ENCODE measurements around the gene SUFU. TPM values are rescaled to one million over a fixed set of nuclear protein-coding genes. Genes with fewer than 3 reads are reported as not detected.

The SUFU gene
- total and polyA plus RNA-seq, 2 donors (not counting 1 experiment from before 2014, with no cell fraction given), result 4.8 to 13.3 TPM

DNA sequence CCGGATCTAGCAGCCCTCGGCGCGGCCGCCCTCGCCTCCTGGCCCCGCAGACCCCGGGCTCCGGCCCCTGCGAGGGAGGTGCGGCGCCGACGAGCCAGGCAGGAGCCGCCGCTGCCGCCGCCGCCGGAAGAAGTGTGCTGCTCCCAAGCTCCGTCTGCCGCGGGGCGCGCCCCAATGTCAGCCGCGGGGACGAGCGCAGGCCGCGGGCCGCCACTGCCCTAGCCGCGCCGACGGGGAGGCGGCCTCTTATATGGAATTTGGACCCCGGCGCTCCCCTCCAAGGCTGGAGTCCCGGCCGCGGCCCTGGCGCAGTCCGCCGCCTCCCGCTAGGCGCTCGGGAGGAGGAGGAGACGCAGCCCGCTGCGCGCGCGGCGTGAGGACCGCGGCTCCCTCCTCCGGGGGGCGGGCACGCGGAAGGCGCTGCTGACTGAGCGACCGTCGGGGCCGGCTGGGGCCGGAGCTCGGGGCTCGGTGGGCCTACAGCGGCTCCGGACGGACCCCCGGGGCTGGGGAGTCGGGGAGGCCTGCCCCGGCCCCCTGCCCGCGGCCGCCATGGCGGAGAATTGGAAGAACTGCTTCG lies 140.4 kb downstream of the SUFU start, which contains the start of gene TRIM8:
Gene TRIM8 (plus strand): TSS at position 414 of the 580 bp plus-strand sequence. CDS start 139 bp downstream, at position 553.
- DNase-seq (peak; percentile 83), ATAC-seq (ENCODE audit: low read depth) (peak; percentile 3)
- peaks cover 49% of the 10 kb centered on the region for H3K79me2 ChIP-seq (ENCODE audit: control insufficient read depth, insufficient read depth, low read length)
- H3K36me3 ChIP-seq (replicated peaks in 1 of 2; ENCODE audit: control extremely low read depth in 1 of 2, control insufficient read depth in 1 of 2, extremely low read depth in 1 of 2, insufficient read depth in 2 of 2, low read length in 1 of 2), result no peaks in the 10 kb centered on the region
- WGBS (ENCODE audit: insufficient coverage), result 1% methylated on average over 80 of the region's 80 CpGs
- H3K4me3 ChIP-seq (ENCODE audit: control extremely low read depth in 1 of 5, extremely low read depth in 1 of 5, insufficient read depth in 1 of 5, low read depth in 2 of 5, low read length in 4 of 5), result peak within 1 kb of the TSS; percentile 75 to 89 (median 82)
- POLR2A ChIA-PET, result interaction anchor here (0.7 to 4.0 kb wide), 13 partner anchors 8 to 826 kb away, joined by 3 to 49 read pairs (median 6); partner anchors contain the start of genes ACTR1A, ARL3, CUEDC2 and NFKB2
- peak within 1 kb of the TSS; percentile 94 for H3K4me2 ChIP-seq (replicated peaks; ENCODE audit: low read depth, low read length, poor library complexity, severe bottlenecking)
- peak within 1 kb of the TSS; percentile 90 to 97 for H3K27ac ChIP-seq (ENCODE audit: low read length in 2 of 2)
- peak within 1 kb of the TSS; percentile 83 for H3K9ac ChIP-seq (ENCODE audit: low read length)
- intact Hi-C loops (cut with micrococcal nuclease), result loop anchor here (2.0 to 5.0 kb wide), 4 partner anchors 33 to 1732 kb away; partner anchors contain the start of genes HPS6 and SLF2
- H3K9me3 ChIP-seq (ENCODE audit: control extremely low read depth in 1 of 3, control insufficient read depth in 2 of 3, insufficient read depth in 1 of 3, low read length in 2 of 3), result no peaks in the 10 kb centered on the region
- no peaks in the 10 kb centered on the region for H3K9me3 Mint-ChIP-seq (ENCODE audit: insufficient read depth)
- peaks cover 43% of the 10 kb centered on the region for H3K4me1 Mint-ChIP-seq
- H3K27ac Mint-ChIP-seq, result peak within 1 kb of the TSS; percentile 99
- peak within 1 kb of the TSS; percentile 97 for H3K4me3 Mint-ChIP-seq
- H3K4me1 ChIP-seq (ENCODE audit: control insufficient read depth in 2 of 2, insufficient read depth in 2 of 2, low read length in 2 of 2), result peaks cover 32 to 41% of the 10 kb centered on the region in 2 donors
- TF ChIP-seq EZH2 (IDR thresholded peaks at IDR 0.05; ENCODE audit: borderline replicate concordance, insufficient read depth, low read depth, low read length, poor library complexity, severe bottlenecking), result no peak
- TF ChIP-seq, protein P1, sequence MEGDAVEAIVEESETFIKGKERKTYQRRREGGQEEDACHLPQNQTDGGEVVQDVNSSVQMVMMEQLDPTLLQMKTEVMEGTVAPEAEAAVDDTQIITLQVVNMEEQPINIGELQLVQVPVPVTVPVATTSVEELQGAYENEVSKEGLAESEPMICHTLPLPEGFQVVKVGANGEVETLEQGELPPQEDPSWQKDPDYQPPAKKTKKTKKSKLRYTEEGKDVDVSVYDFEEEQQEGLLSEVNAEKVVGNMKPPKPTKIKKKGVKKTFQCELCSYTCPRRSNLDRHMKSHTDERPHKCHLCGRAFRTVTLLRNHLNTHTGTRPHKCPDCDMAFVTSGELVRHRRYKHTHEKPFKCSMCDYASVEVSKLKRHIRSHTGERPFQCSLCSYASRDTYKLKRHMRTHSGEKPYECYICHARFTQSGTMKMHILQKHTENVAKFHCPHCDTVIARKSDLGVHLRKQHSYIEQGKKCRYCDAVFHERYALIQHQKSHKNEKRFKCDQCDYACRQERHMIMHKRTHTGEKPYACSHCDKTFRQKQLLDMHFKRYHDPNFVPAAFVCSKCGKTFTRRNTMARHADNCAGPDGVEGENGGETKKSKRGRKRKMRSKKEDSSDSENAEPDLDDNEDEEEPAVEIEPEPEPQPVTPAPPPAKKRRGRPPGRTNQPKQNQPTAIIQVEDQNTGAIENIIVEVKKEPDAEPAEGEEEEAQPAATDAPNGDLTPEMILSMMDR (IDR thresholded peaks at IDR 0.05), result no peak
- CTCF ChIA-PET, result interaction anchor here (0.5 to 3.8 kb wide), 10 partner anchors 10 to 292 kb away, joined by 3 to 50 read pairs (median 4); partner anchors contain the start of genes ARL3 and SFXN2
- H2AFZ ChIP-seq (ENCODE audit: insufficient read depth, low read depth, low read length, poor library complexity, severe bottlenecking), result peak within 1 kb of the TSS; percentile 78
- H3K27me3 ChIP-seq (replicated peaks in 1 of 4; ENCODE audit: control extremely low read depth in 1 of 4, control insufficient read depth in 3 of 4, insufficient read depth in 4 of 4, low read length in 3 of 4), result no peaks in the 10 kb centered on the region
- peaks cover 28% of the 10 kb centered on the region for H4K20me1 ChIP-seq (ENCODE audit: control insufficient read depth, insufficient read depth, low read length, poor library complexity, severe bottlenecking)
- H3K27me3 Mint-ChIP-seq, result no peaks in the 10 kb centered on the region

Data from B cell (primary cell).